Left kidney (tissue), 2 donors: ENCODE measurements around the gene DSE. TPM values are rescaled to one million over a fixed set of nuclear protein-coding genes. Genes with fewer than 3 reads are reported as not detected.
A peak's percentile ranks its signal among the peaks of the same experiment; 100 is the strongest.

Experiments used
- DNase-seq: peaks from one replicate; pipeline ENCODE4 v3.0.0-alpha.2; 2013
- polyA plus RNA-seq: library from polyadenylated mRNA; unstranded; fragments of 120-200 nt; gene quantifications from one replicate; pipeline ENCODE4 v1.2.1, GENCODE V29; 2013; ENCODE audit not compliant: insufficient read length

DSE gene
- polyA plus RNA-seq, 1 donor: 45.5 TPM

DNA sequence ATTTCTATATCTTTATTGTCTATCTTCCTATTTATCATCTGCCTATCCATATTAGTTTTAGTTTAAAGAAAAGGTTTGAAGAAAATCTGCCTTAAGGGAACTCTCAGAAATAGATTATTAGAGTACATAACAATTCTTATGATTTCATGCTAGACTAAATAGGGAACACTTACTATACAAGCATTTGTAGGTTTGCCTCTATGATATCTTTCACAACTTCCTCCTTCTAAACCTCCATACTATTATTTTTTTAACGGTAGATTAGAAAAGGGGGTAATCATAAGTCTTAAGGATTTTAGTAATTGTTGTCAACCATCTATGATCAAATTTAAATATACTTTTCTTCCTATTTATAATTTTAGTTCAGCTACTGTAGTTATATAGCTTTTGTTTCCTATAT is 11.6 kb upstream of the DSE start:
- no peak for DNase-seq

- no peak for DNase-seq
Measured at GRCh38 chr6:116359835-116360234, 10.9 kb upstream of the DSE start.

DNA sequence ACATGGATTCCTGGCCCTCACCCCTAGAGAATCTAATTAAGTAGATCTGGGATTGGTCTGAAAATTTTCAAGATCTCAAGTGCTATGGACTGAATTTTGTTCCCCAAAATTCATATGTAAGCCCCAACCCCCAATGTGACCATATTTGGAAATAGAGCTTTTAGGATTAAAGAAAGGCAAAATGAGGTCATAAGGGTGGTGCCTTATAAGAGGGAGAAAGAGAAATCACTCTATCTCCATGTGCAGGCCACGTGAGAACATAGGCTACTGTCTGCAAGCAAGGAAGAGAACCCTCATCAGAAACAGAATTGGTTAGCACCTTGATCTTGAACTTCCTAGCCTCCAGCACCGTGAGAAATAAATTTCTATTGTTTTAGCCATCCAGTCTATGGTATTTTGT is 8.5 kb upstream of the DSE start:
- no peak for DNase-seq

DNA sequence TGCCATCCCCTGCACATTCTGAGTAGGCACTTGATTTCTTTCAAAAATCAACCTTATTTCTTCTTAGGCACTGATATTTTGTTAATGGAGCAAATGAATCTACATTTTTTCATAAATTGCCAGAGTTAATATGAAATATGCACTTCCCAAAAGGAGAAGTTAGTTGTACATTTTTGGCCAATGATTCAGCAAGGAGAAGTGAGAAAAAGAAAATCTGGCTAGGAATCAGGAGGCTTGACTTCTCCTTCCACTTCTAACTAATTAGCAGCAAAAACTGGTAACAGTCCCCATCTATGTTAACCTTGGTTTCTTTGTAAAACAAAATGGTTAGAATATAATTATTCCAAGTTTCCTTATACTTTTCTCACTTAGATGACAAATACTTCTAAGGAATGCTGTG is 7.0 kb upstream of the DSE start:
- no peak for DNase-seq

DNA sequence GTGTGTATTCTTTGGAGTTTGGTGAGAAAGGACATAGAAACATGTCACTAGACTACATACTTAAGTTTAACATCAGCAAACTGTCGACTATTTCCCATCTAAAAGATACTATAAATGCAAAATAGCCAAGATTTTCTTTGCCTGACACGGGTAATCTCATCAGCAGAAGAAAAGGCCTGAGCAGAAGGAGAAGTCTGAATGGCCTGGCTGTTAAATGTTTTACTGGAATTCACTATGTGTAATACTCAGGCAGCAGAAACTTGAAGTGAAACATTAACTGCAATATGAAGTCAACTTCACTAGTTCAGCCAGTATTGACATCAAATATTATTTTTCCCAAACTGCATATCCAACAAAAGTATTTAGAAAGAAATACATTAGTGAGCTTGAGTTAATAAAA is 6.4 kb upstream of the DSE start:
- no peak for DNase-seq

- no peak for DNase-seq
Measured at GRCh38 chr6:116365743-116366142, 5.0 kb upstream of the DSE start.

DNA sequence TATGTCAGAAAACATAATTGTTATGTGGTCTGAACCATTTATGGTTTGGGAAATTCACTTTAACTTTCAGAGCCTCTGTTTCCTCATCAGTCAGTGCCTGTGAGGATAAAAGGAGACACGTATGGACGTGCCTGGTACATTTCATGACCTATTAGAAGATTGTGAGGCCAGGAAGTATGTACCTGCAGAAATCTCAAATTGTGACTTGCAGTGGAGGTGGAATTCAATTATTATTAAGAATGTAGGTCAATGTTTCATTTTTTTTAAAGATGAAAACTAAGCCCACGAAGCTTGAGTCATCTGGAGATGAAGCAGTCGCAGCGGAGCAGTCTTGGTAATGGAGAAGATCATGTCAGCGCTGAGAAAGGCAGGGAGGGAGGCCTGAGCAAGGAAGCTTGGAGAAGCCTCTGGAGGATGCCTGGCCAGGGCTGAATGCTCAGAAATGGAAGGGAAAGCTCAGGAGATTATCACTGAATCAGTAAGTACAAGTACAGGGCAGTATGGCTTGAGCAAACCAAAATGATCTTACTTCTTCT is 3.9 kb upstream of the DSE start:
- DNase-seq: no peak

DNA sequence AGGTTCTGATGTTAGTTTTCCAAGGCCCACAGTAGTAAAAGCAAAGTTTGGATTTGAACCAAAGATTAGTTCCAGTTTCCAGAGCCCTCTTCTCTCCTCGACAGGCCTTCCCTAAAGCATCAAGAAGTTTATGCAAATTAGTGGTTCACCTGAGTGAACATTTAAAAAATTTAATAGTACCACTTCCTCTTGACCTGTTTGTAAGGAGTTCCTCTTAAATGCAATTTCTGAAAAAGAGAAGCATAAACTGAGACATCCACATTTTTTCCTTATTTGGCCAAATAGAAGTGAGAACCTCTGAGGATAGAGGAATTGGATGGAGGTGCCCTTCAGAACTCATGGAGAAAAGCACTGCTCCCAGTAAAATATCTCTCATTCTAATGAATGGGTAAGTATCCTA is 1.2 kb upstream of the DSE start:
- DNase-seq: no peak

- no peak for DNase-seq
Measured at GRCh38 chr6:116369964-116370759, 585 bp upstream of the DSE start.

DNA sequence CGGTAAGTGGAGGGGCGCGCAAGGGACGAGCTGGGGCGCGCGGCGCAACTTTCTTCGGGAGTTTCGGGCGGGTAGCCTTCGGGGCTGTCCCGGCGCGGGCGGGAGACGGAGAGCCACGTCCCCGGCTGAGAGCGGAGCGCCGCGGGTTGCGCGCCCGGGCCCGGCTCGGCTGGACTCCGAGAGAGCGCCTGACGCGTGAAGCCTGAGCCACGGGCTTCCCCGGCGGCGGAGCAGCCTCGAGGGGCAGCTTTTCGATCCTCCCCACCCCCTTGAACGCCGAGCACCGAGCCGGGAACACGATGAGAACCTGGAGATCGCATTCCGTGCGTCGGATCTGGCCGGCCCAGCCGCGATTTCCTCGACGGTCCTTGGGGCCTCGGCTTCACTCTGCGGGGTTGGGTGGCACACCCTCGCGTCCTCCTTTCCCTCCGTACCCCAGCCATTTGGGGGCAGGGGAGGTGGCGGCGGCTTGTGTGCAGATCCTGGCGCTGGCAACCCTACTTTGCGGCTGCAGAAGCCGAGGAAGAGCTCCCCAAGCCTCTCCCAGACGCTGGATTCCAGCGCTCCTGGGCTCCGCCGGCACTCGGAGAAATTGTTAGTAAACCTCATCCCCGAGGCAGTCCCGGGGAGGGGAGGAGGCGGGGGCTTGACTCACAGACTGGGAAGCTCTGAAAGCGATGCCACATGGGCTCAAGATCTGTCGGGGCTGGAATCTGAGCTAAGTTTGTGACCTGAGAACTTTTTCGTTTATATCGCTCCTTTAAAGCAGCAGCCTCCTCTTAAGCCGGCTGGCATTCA is 572 bp downstream of the DSE start:
- DNase-seq: peak; percentile 82

GRCh38 chr6:116371918-116372209 is 1.1 kb downstream of the DSE start:
- DNase-seq: no peak

GRCh38 chr6:116373300-116373699 is 2.6 kb downstream of the DSE start:
- no peak for DNase-seq

- DNase-seq: no peak
Measured at GRCh38 chr6:116373940-116374339, 3.2 kb downstream of the DSE start.

- DNase-seq: no peak
Measured at GRCh38 chr6:116374586-116374985, 3.8 kb downstream of the DSE start.

GRCh38 chr6:116375262-116375661 is 4.5 kb downstream of the DSE start:
- no peak for DNase-seq

- no peak for DNase-seq
Measured at GRCh38 chr6:116376149-116376548, 5.4 kb downstream of the DSE start.

- DNase-seq: no peak
Measured at GRCh38 chr6:116379764-116380163, 9.0 kb downstream of the DSE start.

- DNase-seq: no peak
Measured at GRCh38 chr6:116380346-116380745, 9.6 kb downstream of the DSE start.

GRCh38 chr6:116381000-116381399 is 10.3 kb downstream of the DSE start:
- no peak for DNase-seq

GRCh38 chr6:116382587-116382986 is 11.8 kb downstream of the DSE start:
- DNase-seq: no peak

DNA sequence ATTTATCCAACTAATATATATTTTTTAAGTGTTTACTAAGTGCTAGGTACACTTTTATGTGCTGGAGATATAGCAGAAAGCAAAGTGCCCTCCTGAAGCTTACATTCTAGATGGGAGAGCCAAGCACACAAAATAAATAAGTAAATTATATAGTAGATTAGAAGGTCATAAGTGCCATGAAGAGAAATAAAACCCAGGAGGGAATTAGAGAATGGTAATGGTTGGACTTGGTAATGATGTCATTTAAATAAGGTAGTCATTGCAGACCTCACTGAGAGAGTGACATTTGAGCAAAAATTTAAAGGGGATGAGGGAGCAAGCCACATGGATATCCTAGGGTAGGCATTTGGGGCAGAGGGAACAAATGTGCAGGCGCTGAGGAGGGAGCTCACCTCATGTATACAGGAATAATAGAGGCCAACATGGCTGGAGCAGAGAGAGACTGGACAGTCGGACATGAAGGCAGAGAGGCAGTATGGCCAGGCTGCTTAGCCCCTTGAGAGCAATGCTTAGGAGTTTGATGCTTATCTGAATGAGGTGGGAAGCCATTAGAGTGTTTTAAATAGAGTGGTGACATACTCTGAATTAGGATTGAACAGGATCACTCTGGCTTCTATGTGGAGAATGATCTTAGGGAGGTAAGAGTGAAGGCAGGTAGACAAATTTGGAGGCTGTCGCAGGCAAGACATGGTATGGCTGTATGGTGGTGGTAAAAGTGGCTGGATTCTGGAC is 14.1 kb downstream of the DSE start:
- DNase-seq: no peak

GRCh38 chr6:116385459-116385802 is 14.7 kb downstream of the DSE start:
- DNase-seq: no peak

DNA sequence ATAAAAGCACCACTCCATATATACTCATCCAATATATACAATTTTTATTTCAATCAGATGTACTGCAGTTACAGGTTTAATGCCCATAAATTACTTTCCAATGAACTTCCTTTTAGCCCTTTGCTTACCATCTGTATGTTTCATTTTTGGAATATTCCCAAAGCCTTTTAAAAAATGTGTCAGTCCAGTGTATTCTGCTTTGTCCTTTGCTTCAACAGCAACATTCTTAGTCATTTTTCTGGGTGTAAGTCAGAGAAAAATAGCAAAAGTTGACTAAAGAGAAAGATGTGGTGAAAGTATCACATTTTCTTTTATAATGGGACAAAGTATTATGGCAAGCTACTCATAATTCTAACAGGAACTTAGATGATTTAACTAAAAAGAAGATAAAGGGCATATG is 15.2 kb downstream of the DSE start:
- no peak for DNase-seq
